Right cardiac atrium (tissue), 5 donors: ENCODE results near the gene CDX2. TPM values are rescaled to one million over a fixed set of nuclear protein-coding genes. Genes with fewer than 3 reads are reported as not detected.

ENCODE experiments used
- ATAC-seq, 2 donors: fragments of 200-7000 bp; cut with Tn5 transposase; one replicate each; pipeline versions ENCODE4 v1.8.0 to v1.9.1; 2020; ENCODE audit warnings: moderate library complexity in 2 of 2, mild to moderate bottlenecking in 1 of 2
- DNase-seq, 3 donors: peaks; one replicate each; pipeline ENCODE4 v3.0.0-alpha.2; 2020
- H3K27ac ChIP-seq: one replicate; pipeline ENCODE4 v1.5.1; 2013; ENCODE audit warnings: mild to moderate bottlenecking, low read length, control low read depth, moderate library complexity
- H3K27me3 ChIP-seq: one replicate; pipeline ENCODE4 v1.6.1; 2013; ENCODE audit not compliant: control insufficient read depth, insufficient read depth
- H3K4me1 ChIP-seq: one replicate; pipeline ENCODE4 v1.6.1; 2013; ENCODE audit warnings: low read length; ENCODE audit not compliant: control insufficient read depth, insufficient read depth
- H3K4me3 ChIP-seq: one replicate; pipeline ENCODE4 v1.5.1; 2013; ENCODE audit warnings: low read length, control low read depth
- H3K9me3 ChIP-seq: one replicate; pipeline ENCODE4 v1.6.1; 2013; ENCODE audit warnings: low read length; ENCODE audit not compliant: control insufficient read depth
- WGBS: extraction: QIAGEN DNeasy Blood & Tissue Kit; methylation state at CpG from one replicate; pipeline ENCODE4 v1.1.7; 2013; 5-methylcytosine and 5-hydroxymethylcytosine counted together
- intact Hi-C, 4 donors: fragments of 100-400 bp; cut with DNase I; formaldehyde crosslinking; loops; one replicate each; pipeline versions ENCODE4 v1.11.0 to v1.14.0; 2022 to 2023
- polyA plus RNA-seq: library from polyadenylated mRNA; stranded (reverse); fragments of 200-250 nt; gene quantifications from one replicate; pipeline ENCODE4 v1.2.3, GENCODE V29; 2013
- total RNA-seq, 4 donors: library from RNA; stranded (reverse); fragmentation: NEBNext Ultra II Directional; extraction: Animal tissue kit (Norgen Biotek cat#: 25700); gene quantifications; one replicate each; pipeline ENCODE4 v1.2.1, GENCODE V29; 2021
- donor health status: healthy with polysubstance abuse.
- donor health status: DM: no; HTN: yes; CAD: no.
- donor health status: DM: no; HTN: no; CAD: no.
- donor health status: DM: no; HTN: yes; CAD: no; lungs with severe emphysema.
- donor health status: DM: yes; HTN: yes; CAD: no.

CDX2 gene
- total and polyA plus RNA-seq, 5 donors = not detected

- no peak for ATAC-seq
- Histone ChIP-seq H3K9me3 (no peaks in the 10 kb centered on the region), H3K27ac (no peak overlapping the region), H3K27me3 (peaks cover 8% of the 10 kb centered on the region), H3K4me3 (no peak overlapping the region), H3K4me1 (peaks cover 2% of the 10 kb centered on the region)
- 3% methylated on average over 46 of the region's 46 CpGs for WGBS
- DNase-seq = no peak
- intact Hi-C loops = no loop called here
Measured at GRCh38 chr13:27924529-27925141, 44.5 kb downstream of the CDX2 start.

DNA sequence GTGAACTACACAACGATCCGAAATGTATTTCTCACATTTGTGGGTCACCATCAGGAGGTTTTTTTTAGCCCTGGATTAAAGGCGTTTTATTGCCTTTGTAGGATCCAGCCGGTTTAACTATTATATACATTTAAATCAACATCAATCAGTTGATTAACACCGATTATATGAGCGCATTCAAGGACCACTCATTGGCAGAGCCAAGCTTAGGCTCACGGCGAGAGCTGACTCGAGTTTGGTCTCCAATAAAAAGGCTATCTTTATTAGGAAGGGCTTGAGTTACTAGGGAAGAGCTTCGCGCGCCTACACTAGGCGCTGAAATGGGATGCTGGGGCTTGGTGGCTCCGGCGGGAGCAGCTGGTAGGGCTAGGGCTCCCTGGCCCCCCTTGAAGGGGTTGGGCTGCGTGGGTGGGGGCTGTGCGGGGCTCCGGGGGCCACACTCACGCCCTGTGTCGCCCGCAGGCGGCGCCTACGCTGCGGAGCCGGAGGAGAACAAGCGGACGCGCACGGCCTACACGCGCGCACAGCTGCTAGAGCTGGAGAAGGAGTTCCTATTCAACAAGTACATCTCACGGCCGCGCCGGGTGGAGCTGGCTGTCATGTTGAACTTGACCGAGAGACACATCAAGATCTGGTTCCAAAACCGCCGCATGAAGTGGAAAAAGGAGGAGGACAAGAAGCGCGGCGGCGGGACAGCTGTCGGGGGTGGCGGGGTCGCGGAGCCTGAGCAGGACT is 45.2 kb downstream of the CDX2 start:
- DNase-seq = peak in 1 of 3 donors; percentile 47
- no peak overlapping the region for H3K27ac ChIP-seq
- peaks cover 2% of the 10 kb centered on the region for H3K4me1 ChIP-seq
- 3% methylated on average over 48 of the region's 48 CpGs for WGBS
- no peaks in the 10 kb centered on the region for H3K9me3 ChIP-seq
- no peak for ATAC-seq
- H3K27me3 ChIP-seq = peaks cover 7% of the 10 kb centered on the region
- intact Hi-C loops = no loop called here
- H3K4me3 ChIP-seq = no peak overlapping the region

- 3% methylated on average over 24 of the region's 24 CpGs for WGBS
- DNase-seq (no peak), ATAC-seq (no peak)
- intact Hi-C loops = no loop called here
- H3K4me1 ChIP-seq = peaks cover 2% of the 10 kb centered on the region
- H3K9me3 ChIP-seq = no peaks in the 10 kb centered on the region
- no peak overlapping the region for H3K27ac ChIP-seq
- no peaks in the 10 kb centered on the region for H3K27me3 ChIP-seq
- H3K4me3 ChIP-seq = no peak overlapping the region
Measured at GRCh38 chr13:27922883-27923612, 46.1 kb downstream of the CDX2 start.

DNA sequence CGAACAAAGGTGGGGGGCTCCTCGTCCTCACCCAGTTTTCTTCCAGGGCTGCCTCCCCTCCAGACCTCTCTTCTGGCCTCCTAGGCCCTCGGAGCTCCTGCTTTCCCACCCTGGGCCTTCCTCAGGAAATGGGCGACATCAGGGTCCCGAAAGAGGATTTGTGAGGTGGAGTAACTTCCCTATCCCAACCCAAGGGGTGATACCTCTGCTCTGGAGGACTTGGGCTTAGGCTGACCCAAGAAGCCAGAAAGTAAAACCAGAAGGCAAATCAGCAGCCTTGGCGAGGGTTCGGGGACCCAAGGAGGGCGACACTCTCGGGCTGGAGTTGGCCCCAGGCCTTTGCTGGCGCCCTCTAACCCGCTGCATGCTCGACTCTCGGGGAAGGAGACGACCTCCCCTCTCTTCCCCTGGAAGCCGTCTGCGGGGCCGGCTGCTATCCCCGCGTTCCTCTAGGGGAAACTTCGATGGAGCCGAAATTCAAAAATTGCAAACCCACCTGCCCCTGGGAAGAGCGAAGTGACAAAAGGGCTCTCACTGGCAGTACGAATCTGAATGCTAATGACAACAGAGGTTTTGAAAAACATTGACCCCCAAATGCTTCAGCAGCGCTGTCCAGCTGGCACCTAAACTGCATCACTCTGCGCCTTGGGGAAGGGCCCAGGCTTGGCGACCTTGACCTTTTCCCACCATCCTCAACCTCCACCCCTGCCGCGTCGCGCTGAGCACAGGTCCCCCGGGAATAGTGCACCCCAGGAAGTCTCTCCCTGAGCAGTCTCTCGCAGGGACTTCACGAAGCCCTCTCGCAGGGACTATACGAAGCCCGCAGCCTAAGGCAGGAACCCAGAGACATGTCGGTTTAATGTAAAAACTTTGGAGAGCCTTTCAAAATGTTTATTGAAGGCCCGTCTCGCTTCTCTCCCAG is 46.9 kb downstream of the CDX2 start:
- Histone ChIP-seq H3K27me3 (no peaks in the 10 kb centered on the region), H3K9me3 (no peaks in the 10 kb centered on the region), H3K4me1 (peaks cover 2% of the 10 kb centered on the region), H3K4me3 (no peak overlapping the region), H3K27ac (no peak overlapping the region)
- ATAC-seq (no peak), DNase-seq (no peak)
- 6% methylated on average over 39 of the region's 39 CpGs for WGBS
- intact Hi-C loops = no loop called here

DNA sequence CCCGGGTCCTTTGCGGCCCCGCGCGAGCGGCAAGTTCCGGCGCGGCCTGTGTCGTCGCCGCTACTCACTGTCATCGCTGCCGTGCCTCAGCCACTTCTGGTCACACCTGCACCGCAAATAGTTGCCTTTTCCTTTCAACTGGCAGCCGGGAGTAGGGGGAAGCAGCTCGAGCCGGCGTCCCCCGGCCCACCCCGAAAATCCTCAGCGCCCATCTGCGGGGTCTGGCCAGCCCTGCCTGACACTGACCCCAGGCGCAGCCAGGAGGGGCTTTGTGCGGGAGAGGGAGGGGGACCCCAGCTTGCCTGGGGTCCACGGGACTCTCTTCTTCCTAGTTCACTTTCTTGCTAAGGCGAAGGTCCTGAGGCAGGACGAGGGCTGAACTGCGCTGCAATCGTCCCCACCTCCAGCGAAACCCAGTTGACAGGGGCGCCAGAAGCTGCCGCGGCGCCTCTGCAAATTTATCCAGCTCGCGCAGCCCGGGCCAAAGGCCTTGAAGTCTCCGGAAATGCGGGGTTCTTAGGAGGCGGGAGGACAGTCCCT is 47.6 kb downstream of the CDX2 start:
- WGBS = 2% methylated on average over 41 of the region's 41 CpGs
- H3K9me3 ChIP-seq = no peaks in the 10 kb centered on the region
- intact Hi-C loops = no loop called here
- peak overlapping the region; percentile 29 for H3K4me3 ChIP-seq
- peaks cover 2% of the 10 kb centered on the region for H3K4me1 ChIP-seq
- H3K27me3 ChIP-seq = no peaks in the 10 kb centered on the region
- ATAC-seq (no peak), DNase-seq (no peak)
- no peak overlapping the region for H3K27ac ChIP-seq

DNA sequence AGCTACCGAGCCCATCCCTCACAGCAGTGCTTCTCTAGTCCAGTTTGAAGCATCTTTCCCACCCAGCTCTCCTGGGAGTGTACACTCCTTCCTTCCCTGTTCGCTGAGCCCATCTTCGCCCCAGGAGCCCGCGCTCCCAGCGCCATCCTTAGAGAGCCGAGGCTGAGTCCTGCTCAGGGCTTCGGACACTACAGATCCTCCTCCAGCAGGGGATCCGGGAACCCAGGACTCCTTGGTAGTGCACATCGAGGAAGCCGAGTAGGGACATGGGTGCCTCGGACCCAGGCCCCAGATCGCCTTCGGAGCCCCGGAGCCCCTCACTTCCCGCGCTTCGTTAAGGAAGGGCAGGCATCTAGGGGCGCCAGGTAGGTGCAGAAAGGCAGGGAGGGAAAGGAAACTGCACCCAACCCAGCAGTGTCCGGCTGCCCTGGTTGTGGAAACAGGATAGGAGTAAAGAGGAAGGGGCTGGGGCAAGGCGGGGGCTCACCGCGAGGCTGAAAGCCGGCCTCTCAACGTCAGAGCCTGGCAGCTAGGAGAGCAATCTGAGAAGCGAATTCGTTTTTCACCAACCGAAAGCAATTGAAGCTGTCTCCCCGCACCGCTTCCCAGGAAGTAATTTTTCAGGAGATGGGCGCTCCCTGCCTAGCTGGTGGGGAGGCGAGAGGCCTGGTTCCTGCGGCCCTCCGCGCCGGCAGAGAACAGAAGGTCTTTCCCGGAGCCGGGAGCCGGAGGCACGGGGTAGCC is 48.3 kb downstream of the CDX2 start:
- Histone ChIP-seq H3K27me3 (no peaks in the 10 kb centered on the region), H3K9me3 (no peaks in the 10 kb centered on the region), H3K27ac (no peak overlapping the region), H3K4me3 (peak overlapping the region; percentile 29), H3K4me1 (peaks cover 2% of the 10 kb centered on the region)
- ATAC-seq (peak in 1 of 2 donors; percentile 28), DNase-seq (peak in 1 of 3 donors; percentile 47)
- intact Hi-C loops = no loop called here
- WGBS = under 1% methylated on average over 40 of the region's 40 CpGs

DNA sequence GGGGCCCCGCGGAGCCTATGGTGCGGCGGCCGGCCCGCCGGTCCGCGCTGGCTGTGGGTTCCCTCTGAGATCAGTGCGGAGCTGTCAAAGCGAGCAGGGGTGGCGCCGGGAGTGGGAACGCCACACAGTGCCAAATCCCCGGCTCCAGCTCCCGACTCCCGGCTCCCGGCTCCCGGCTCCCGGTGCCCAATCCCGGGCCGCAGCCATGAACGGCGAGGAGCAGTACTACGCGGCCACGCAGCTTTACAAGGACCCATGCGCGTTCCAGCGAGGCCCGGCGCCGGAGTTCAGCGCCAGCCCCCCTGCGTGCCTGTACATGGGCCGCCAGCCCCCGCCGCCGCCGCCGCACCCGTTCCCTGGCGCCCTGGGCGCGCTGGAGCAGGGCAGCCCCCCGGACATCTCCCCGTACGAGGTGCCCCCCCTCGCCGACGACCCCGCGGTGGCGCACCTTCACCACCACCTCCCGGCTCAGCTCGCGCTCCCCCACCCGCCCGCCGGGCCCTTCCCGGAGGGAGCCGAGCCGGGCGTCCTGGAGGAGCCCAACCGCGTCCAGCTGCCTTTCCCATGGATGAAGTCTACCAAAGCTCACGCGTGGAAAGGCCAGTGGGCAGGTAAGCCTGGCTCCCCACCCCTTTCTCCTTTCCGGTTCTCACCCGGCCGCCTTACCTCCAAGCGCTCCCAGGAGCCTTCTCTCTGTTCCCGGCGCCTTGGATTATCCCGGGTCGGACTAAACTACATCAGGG is 49.0 kb downstream of the CDX2 start, which contains the start of gene PDX1:
TSS of gene PDX1 (plus strand) at position 67 of the 743 bp plus-strand sequence. CDS start at position 206, 139 bp downstream.
- no peak within 1 kb of the TSS for H3K27ac ChIP-seq
- intact Hi-C loops = no loop called here
- no peaks in the 10 kb centered on the region for H3K9me3 ChIP-seq
- H3K4me3 ChIP-seq = peak within 1 kb of the TSS; percentile 45
- DNase-seq (peak in 2 of 3 donors; percentile 27 to 61), ATAC-seq (peak; percentile 86 to 88)
- peaks cover 2% of the 10 kb centered on the region for H3K4me1 ChIP-seq
- peaks cover 3% of the 10 kb centered on the region for H3K27me3 ChIP-seq
- 1% methylated on average over 76 of the region's 76 CpGs for WGBS

DNA sequence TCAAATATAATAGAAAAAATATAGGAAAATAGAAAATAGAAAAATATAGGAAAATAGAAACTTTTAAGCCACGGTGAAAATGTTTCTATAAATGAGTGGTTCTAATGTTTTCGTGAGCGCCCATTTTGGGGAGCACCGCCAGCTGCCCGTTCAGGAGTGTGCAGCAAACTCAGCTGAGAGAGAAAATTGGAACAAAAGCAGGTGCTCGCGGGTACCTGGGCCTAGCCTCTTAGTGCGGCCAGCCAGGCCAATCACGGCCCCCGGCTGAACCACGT is 49.5 kb downstream of the CDX2 start:
- Histone ChIP-seq H3K27ac (no peak overlapping the region), H3K9me3 (no peaks in the 10 kb centered on the region), H3K4me3 (peak overlapping the region; percentile 45), H3K4me1 (peaks cover 2% of the 10 kb centered on the region), H3K27me3 (peaks cover 3% of the 10 kb centered on the region)
- intact Hi-C loops = no loop called here
- no peak for ATAC-seq
- WGBS = 5% methylated on average over 11 of the region's 11 CpGs
- DNase-seq = peak in 1 of 3 donors; percentile 69

DNA sequence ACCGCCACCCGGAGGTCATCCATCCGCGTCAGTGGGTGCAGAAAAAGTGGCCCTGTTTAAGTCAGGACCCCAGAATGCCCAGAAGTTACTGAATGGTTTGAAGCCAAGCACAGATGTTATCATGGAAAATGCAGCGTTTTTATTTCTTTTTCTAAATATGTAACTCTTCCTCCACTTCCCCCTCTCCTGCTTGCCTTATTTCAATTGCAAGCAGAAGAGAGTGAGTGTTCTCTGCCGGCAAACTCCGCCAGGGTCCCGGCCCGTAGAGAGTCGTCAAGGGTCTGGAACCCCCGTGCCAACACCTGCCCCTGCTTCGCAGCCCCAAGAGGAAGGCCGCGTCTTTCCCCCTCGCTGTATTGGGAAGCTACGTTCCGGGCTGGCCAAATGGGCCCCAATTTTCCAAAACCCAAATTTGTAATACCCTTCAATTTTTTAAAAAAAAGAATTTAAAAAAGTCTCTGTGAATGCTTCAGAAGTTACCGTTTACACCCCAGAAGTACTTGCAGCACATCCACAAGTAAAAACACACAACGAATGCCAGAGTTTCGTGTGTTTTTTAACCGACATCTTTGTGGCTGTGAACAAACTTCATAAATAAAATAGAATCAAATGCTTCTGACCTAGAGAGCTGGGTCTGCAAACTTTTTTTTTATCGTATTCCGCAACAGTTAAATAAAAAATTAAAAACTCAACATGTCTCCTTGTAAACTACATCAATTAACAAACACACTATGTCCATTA is 50.0 kb downstream of the CDX2 start:
- Histone ChIP-seq H3K27me3 (peaks cover 3% of the 10 kb centered on the region), H3K27ac (no peak overlapping the region), H3K9me3 (no peaks in the 10 kb centered on the region), H3K4me3 (no peak overlapping the region), H3K4me1 (peaks cover 2% of the 10 kb centered on the region)
- ATAC-seq = no peak
- DNase-seq = no peak
- 13% methylated on average over 23 of the region's 23 CpGs for WGBS
- intact Hi-C loops = no loop called here
